ENCODE results near the gene PSMC3. TPM values are rescaled to one million over a fixed set of nuclear protein-coding genes. Genes with fewer than 3 reads are reported as not detected.

PSMC3 gene
- total and polyA plus RNA-seq, 2 of the 13 experiments (the other 11 are each of a cell fraction or from before 2014, with no cell fraction given) = 75.8 to 214 TPM

- TF ChIP-seq, protein P1, sequence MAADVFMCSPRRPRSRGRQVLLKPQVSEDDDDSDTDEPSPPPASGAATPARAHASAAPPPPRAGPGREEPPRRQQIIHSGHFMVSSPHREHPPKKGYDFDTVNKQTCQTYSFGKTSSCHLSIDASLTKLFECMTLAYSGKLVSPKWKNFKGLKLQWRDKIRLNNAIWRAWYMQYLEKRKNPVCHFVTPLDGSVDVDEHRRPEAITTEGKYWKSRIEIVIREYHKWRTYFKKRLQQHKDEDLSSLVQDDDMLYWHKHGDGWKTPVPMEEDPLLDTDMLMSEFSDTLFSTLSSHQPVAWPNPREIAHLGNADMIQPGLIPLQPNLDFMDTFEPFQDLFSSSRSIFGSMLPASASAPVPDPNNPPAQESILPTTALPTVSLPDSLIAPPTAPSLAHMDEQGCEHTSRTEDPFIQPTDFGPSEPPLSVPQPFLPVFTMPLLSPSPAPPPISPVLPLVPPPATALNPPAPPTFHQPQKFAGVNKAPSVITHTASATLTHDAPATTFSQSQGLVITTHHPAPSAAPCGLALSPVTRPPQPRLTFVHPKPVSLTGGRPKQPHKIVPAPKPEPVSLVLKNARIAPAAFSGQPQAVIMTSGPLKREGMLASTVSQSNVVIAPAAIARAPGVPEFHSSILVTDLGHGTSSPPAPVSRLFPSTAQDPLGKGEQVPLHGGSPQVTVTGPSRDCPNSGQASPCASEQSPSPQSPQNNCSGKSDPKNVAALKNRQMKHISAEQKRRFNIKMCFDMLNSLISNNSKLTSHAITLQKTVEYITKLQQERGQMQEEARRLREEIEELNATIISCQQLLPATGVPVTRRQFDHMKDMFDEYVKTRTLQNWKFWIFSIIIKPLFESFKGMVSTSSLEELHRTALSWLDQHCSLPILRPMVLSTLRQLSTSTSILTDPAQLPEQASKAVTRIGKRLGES (CRISPR knock-in tag; IDR thresholded peaks at IDR 0.05; ENCODE audit: borderline replicate concordance) = no peak
- TF ChIP-seq HNF4A (CRISPR knock-in tag; IDR thresholded peaks at IDR 0.05) = no peak
- TF ChIP-seq AKAP8 (CRISPR knock-in tag; IDR thresholded peaks at IDR 0.05) = peak; percentile 78; the same call in 1 of the 2 replicates
- 0 out of 2 replicates have a peak, but pooled peaks have one; percentile 26 for TF ChIP-seq NFKBIZ (CRISPR knock-in tag; IDR thresholded peaks at IDR 0.05)
- no peak for TF ChIP-seq ZNF557 (CRISPR knock-in tag; IDR thresholded peaks at IDR 0.05)
- peak; percentile 49; the same call in 1 of the 2 replicates for TF ChIP-seq NCOA2 (CRISPR knock-in tag; IDR thresholded peaks at IDR 0.05)
- TF ChIP-seq CREB1 (IDR thresholded peaks at IDR 0.05) = peak; percentile 87
- TF ChIP-seq CREB1 (CRISPR knock-in tag; IDR thresholded peaks at IDR 0.05) = no peak
- TF ChIP-seq TSC22D2 (CRISPR knock-in tag; IDR thresholded peaks at IDR 0.05; ENCODE audit: borderline replicate concordance) = no peak; the same call in 1 of the 2 replicates
- peak; percentile 83 for TF ChIP-seq HNRNPK (IDR thresholded peaks at IDR 0.05; ENCODE audit: low read depth, low read length, poor library complexity, severe bottlenecking)
- TF ChIP-seq ATF2 (CRISPR knock-in tag; IDR thresholded peaks at IDR 0.05) = no peak; the same call in 1 of the 2 replicates
- TF ChIP-seq ZFP1 (CRISPR knock-in tag; IDR thresholded peaks at IDR 0.05) = no peak; the same call in 1 of the 2 replicates
- TF ChIP-seq ZNF512B (CRISPR knock-in tag; IDR thresholded peaks at IDR 0.05; ENCODE audit: borderline replicate concordance) = no peak
- TF ChIP-seq, protein P2, sequence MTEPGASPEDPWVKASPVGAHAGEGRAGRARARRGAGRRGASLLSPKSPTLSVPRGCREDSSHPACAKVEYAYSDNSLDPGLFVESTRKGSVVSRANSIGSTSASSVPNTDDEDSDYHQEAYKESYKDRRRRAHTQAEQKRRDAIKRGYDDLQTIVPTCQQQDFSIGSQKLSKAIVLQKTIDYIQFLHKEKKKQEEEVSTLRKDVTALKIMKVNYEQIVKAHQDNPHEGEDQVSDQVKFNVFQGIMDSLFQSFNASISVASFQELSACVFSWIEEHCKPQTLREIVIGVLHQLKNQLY (CRISPR knock-in tag; IDR thresholded peaks at IDR 0.05) = no peak
- peak; percentile 90 for TF ChIP-seq CTCF (CRISPR knock-in tag; IDR thresholded peaks at IDR 0.05)
- peak; percentile 48; the same call in 1 of the 2 replicates for TF ChIP-seq DR1 (CRISPR knock-in tag; IDR thresholded peaks at IDR 0.05)
- TF ChIP-seq ZNF747 (CRISPR knock-in tag; IDR thresholded peaks at IDR 0.05; ENCODE audit: borderline replicate concordance) = no peak; the same call in 1 of the 2 replicates
- no peak for TF ChIP-seq ZNF674 (CRISPR knock-in tag; IDR thresholded peaks at IDR 0.05; ENCODE audit: low read depth)
- TF ChIP-seq ZNF616 (CRISPR knock-in tag; IDR thresholded peaks at IDR 0.05; ENCODE audit: low read depth) = 0 out of 2 replicates have a peak, but pooled peaks have one; percentile 54
These were observed 18.3 kb downstream of the PSMC3 start, which contains the start of gene SLC39A13 (continued) for GRCh38 chr11:47407746-47408590.
